GM19238 (cell line): ENCODE measurements around the gene CREBRF.
A peak's percentile ranks its signal among the peaks of the same experiment; 100 is the strongest.
"Not testable (repeated sequence)": the region's sequence is repeated elsewhere in the genome, so short reads cannot be mapped to it uniquely, and the experiment has no call there.

Source experiments
- DNase-seq: peaks from one replicate; pipeline ENCODE4 v3.0.0; 2011; ENCODE audit warnings: low spot score; ENCODE audit not compliant: insufficient read length

The CREBRF gene

GRCh38 chr5:173035904-173036707 lies 20.0 kb upstream of the CREBRF start:
- DNase-seq: peak; percentile 37

GRCh38 chr5:173039188-173039587 lies 17.0 kb upstream of the CREBRF start:
- no peak for DNase-seq

GRCh38 chr5:173039964-173040363 lies 16.2 kb upstream of the CREBRF start:
- no peak for DNase-seq

GRCh38 chr5:173041881-173042762 lies 14.0 kb upstream of the CREBRF start:
- no peak for DNase-seq

GRCh38 chr5:173042763-173043107 lies 13.4 kb upstream of the CREBRF start:
- DNase-seq: no peak

- DNase-seq: no peak
These were observed 10.7 kb upstream of the CREBRF start for GRCh38 chr5:173045474-173045873.

GRCh38 chr5:173047096-173047837 lies 8.9 kb upstream of the CREBRF start:
- not testable (repeated sequence) for DNase-seq

GRCh38 chr5:173047838-173048105 lies 8.4 kb upstream of the CREBRF start:
- DNase-seq: no peak

- DNase-seq: no peak
These were observed 5.4 kb upstream of the CREBRF start for GRCh38 chr5:173050791-173051190.

GRCh38 chr5:173051746-173052145 lies 4.4 kb upstream of the CREBRF start:
- DNase-seq: no peak

GRCh38 chr5:173053041-173053440 lies 3.1 kb upstream of the CREBRF start:
- DNase-seq: no peak

GRCh38 chr5:173055042-173055721 lies 970 bp upstream of the CREBRF start:
- no peak for DNase-seq

- no peak for DNase-seq
These were observed 500 bp upstream of the CREBRF start for GRCh38 chr5:173055722-173055982.

- DNase-seq: peak; percentile 51
These were observed 570 bp downstream of the CREBRF start for GRCh38 chr5:173056783-173057061.

GRCh38 chr5:173057062-173057924 lies 1.1 kb downstream of the CREBRF start:
- peak; percentile 96 for DNase-seq

GRCh38 chr5:173062141-173062540 lies 6.0 kb downstream of the CREBRF start:
- no peak for DNase-seq

- no peak for DNase-seq
These were observed 9.0 kb downstream of the CREBRF start for GRCh38 chr5:173065155-173065554.

GRCh38 chr5:173069671-173070070 lies 13.5 kb downstream of the CREBRF start:
- no peak for DNase-seq

GRCh38 chr5:173075137-173075843 lies 19.1 kb downstream of the CREBRF start:
- no peak for DNase-seq

- DNase-seq: no peak
These were observed 19.8 kb downstream of the CREBRF start for GRCh38 chr5:173075970-173076369.
